ENCODE data around the gene BNIP2.

- TF ChIP-seq CTCF (IDR thresholded peaks at IDR 0.05) (no peak), EZH2 (IDR thresholded peaks at IDR 0.05) (no peak), EZH2phosphoT487 (IDR thresholded peaks at IDR 0.05) (no peak)
Observed at GRCh38 chr15:59636184-59636583, 52.9 kb downstream of the BNIP2 start.

All from neural progenitor cell (in vitro differentiated cells).